Neutrophil (primary cell): ENCODE measurements around the gene BTNL2.

Experiments used
- H3K27ac ChIP-seq: fragments of 200-600 bp; sonication (generic); 2 replicates; pipeline ENCODE4 v1.5.1; 2016; ENCODE audit warnings: mild to moderate bottlenecking, moderate library complexity
- H3K27me3 ChIP-seq: fragments of 200-600 bp; sonication (generic); 2 replicates; pipeline ENCODE4 v1.6.0; 2016; ENCODE audit warnings: mild to moderate bottlenecking
- H3K36me3 ChIP-seq: fragments of 200-600 bp; sonication (generic); 2 replicates; pipeline ENCODE4 v1.5.1; 2017
- H3K4me1 ChIP-seq, 2 experiments: fragments of 200-600 bp in 1 of 2; sonication (generic) in 1 of 2; 1 replicate in 1 of 2; 2 replicates in 1 of 2; pipeline versions ENCODE4 v1.5.1 to v1.6.1; 2013 to 2016; ENCODE audit warnings: low read depth in 1 of 2, low read length in 1 of 2, mild to moderate bottlenecking in 1 of 2, moderate library complexity in 1 of 2; ENCODE audit not compliant: control insufficient read depth in 1 of 2, insufficient read depth in 1 of 2
- H3K4me3 ChIP-seq, 2 experiments: fragments of 200-600 bp in 1 of 2; sonication (generic) in 1 of 2; 1 replicate in 1 of 2; 2 replicates in 1 of 2; pipeline ENCODE4 v1.5.1; 2013 to 2016; ENCODE audit warnings: low read depth in 1 of 2, low read length in 1 of 2, mild to moderate bottlenecking in 1 of 2, moderate library complexity in 1 of 2
- H3K9me3 ChIP-seq: fragments of 200-600 bp; sonication (generic); 2 replicates; pipeline ENCODE4 v1.5.1; 2016
- TF ChIP-seq, protein P1 (sequence below): fragments of 200-600 bp; sonication (generic); IDR thresholded peaks from 2 replicates; pipeline ENCODE4 v1.5.1; 2016; ENCODE audit warnings: antibody characterized with exemption

Gene BTNL2

DNA sequence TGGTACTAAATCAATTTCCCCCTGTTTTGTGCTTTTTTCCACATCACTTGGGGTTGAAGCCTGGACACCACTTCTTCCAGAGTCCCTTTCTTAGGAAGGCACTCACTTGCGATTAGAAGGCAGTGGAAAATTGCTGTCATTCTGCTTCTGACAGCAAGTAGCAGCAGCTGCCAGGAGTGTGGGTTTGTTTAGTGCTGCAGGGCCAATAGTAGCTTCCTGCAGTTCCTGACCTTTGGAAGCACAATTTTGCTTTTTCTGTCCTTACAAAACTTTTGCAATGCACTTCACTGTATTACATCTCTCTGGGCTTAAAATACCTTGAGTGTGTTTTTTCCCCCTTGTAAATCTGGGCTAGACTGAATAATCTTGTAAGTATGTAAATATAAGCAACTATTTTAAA, 20.2 kb upstream of the BTNL2 start:
- H3K4me3 ChIP-seq, result no peak overlapping the region
- H3K4me1 ChIP-seq, result no peaks in the 10 kb centered on the region
- peaks cover 6% of the 10 kb centered on the region for H3K27me3 ChIP-seq
- H3K27ac ChIP-seq, result no peak overlapping the region
- no peaks in the 10 kb centered on the region for H3K36me3 ChIP-seq
- H3K9me3 ChIP-seq, result no peaks in the 10 kb centered on the region
- TF ChIP-seq, protein P1, sequence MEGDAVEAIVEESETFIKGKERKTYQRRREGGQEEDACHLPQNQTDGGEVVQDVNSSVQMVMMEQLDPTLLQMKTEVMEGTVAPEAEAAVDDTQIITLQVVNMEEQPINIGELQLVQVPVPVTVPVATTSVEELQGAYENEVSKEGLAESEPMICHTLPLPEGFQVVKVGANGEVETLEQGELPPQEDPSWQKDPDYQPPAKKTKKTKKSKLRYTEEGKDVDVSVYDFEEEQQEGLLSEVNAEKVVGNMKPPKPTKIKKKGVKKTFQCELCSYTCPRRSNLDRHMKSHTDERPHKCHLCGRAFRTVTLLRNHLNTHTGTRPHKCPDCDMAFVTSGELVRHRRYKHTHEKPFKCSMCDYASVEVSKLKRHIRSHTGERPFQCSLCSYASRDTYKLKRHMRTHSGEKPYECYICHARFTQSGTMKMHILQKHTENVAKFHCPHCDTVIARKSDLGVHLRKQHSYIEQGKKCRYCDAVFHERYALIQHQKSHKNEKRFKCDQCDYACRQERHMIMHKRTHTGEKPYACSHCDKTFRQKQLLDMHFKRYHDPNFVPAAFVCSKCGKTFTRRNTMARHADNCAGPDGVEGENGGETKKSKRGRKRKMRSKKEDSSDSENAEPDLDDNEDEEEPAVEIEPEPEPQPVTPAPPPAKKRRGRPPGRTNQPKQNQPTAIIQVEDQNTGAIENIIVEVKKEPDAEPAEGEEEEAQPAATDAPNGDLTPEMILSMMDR, result no peak

DNA sequence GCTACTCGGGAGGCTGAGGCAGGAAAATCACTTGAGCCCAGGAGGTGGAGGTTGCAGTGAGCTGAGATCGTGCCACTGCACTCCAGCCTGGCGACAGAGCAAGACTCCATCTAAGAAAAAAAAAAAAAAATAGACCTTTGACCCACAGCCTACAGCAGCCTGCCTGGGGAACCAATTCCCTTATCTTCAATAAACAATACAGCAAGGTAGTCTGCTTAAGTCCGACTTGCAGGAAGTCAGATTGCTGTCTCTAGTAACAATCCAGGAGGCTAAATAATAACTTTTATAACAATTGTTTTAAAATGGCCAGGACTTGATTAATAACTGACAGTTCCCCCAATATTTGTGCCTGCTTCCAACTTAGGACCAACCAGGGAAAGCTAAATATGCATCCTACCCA, 19.4 kb upstream of the BTNL2 start:
- Histone ChIP-seq H3K4me1 (no peaks in the 10 kb centered on the region), H3K36me3 (no peaks in the 10 kb centered on the region), H3K27ac (no peak overlapping the region), H3K27me3 (peaks cover under 1% of the 10 kb centered on the region), H3K9me3 (no peaks in the 10 kb centered on the region), H3K4me3 (no peak overlapping the region)
- TF ChIP-seq, protein P1, result no peak

DNA sequence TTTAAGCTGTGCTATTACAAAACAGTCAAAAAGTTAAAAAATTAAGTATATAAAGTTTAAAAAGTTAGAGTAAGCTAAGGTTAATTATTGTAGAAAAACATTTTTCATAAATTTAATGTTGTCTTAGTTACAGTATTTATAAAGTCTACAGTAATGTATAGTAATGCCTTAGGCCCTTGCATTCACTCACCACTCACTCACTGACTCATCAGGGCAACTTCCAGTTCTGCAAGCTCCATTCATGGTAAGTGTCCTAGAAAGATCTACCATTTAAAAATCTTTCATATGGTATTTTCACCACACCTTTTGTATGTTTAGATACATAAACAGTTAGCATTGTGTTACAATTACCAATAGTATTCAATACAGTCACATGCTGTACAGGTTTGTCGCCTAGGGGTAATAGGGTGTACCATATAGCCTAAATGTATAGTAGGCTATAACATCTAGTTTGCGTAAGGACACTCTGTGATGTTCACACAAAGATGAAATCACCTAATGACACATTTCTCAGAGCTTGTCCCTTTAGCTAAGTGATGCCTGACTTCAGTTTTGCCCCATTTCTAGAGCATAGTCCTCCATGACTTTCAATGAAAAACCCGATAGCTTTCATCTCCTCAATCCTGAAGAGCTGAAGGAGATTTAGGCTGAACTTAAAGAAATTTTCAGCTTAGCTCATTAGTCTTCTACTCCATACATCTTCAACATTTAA, 17.8 kb upstream of the BTNL2 start:
- peaks cover 7% of the 10 kb centered on the region for H3K27me3 ChIP-seq
- no peak overlapping the region for H3K4me3 ChIP-seq
- H3K9me3 ChIP-seq, result no peaks in the 10 kb centered on the region
- no peak overlapping the region for H3K27ac ChIP-seq
- no peaks in the 10 kb centered on the region for H3K4me1 ChIP-seq
- H3K36me3 ChIP-seq, result no peaks in the 10 kb centered on the region
- TF ChIP-seq, protein P1, result no peak

DNA sequence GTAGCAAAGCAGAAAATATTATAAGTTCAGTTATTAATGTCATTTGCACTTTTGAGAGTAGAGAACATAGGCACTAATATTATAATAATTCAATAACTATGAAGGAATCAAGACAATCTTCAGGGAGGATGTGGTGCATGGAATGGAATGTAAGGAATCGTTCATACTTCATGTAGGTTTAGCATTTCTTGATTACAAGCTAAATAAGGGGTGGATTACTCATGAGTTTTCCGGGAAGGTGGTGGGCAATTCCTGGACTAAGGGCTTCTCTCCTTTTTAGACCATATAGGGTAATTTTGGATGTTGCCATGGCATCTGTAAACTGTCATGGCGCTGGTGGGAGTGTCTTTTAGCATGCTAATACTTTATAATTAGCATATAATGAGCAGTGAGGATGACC, 9.1 kb upstream of the BTNL2 start:
- Histone ChIP-seq H3K4me3 (no peak overlapping the region), H3K36me3 (no peaks in the 10 kb centered on the region), H3K9me3 (no peaks in the 10 kb centered on the region), H3K27me3 (peaks cover 75% of the 10 kb centered on the region), H3K4me1 (no peaks in the 10 kb centered on the region), H3K27ac (no peak overlapping the region)
- TF ChIP-seq, protein P1, result no peak

DNA sequence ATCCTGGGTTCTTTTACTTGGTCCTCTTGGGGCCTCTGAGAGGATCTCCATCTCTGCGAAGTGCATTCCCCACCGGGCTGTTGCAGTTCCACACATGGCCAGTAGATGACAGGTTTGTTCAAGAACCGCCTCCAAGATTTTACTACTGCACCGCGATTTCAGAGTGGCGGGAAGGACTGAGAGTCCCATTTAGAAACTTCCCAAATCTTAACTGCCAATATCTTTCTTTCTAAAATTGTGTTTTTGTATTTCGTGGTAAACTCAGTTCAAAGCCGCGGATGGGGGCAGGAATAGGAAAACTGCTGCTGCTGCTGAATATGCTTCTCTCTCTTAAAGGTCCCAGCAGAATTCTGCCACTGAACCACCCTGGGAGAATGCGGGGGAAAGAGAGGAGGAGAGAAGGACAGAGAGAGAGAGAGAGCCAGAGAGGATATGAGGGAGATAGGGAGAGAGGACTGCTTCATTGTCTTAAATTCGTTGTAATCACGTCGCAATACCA, 8.6 kb upstream of the BTNL2 start:
- Histone ChIP-seq H3K4me1 (no peaks in the 10 kb centered on the region), H3K4me3 (no peak overlapping the region), H3K27me3 (peaks cover 75% of the 10 kb centered on the region), H3K36me3 (no peaks in the 10 kb centered on the region), H3K9me3 (no peaks in the 10 kb centered on the region), H3K27ac (no peak overlapping the region)
- TF ChIP-seq, protein P1, result peak; percentile 94
